Tongue (tissue), 2 donors: ENCODE measurements around the gene MAST4. TPM values are rescaled to one million over a fixed set of nuclear protein-coding genes. Genes with fewer than 3 reads are reported as not detected.
"Not testable (repeated sequence)": the region's sequence is repeated elsewhere in the genome, so short reads cannot be mapped to it uniquely, and the experiment has no call there.

ENCODE experiments used
- DNase-seq: peaks from one replicate; pipeline ENCODE4 v3.0.0-alpha.2; 2015
- total RNA-seq: library from RNA; depleted of rRNA; stranded (reverse); fragments of >200 nt; gene quantifications from one replicate; pipeline ENCODE4 v1.2.3, GENCODE V29; 2014

The MAST4 gene
- total RNA-seq, 1 donor from 2014 or later = 44.4 TPM

DNA sequence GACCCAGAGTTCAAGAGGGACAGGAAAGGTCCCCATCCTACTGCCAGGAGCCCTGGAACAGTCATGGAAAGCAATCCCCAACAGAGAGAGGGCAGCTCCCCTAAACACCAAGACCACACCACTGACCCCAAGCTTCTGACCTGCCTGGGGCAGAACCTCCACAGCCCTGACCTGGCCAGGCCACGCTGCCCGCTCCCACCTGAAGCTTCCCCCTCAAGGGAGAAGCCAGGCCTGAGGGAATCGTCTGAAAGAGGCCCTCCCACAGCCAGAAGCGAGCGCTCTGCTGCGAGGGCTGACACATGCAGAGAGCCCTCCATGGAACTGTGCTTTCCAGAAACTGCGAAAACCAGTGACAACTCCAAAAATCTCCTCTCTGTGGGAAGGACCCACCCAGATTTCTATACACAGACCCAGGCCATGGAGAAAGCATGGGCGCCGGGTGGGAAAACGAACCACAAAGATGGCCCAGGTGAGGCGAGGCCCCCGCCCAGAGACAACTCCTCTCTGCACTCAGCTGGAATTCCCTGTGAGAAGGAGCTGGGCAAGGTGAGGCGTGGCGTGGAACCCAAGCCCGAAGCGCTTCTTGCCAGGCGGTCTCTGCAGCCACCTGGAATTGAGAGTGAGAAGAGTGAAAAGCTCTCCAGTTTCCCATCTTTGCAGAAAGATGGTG is 568.8 kb downstream of the MAST4 start:
- no peak for DNase-seq

DNA sequence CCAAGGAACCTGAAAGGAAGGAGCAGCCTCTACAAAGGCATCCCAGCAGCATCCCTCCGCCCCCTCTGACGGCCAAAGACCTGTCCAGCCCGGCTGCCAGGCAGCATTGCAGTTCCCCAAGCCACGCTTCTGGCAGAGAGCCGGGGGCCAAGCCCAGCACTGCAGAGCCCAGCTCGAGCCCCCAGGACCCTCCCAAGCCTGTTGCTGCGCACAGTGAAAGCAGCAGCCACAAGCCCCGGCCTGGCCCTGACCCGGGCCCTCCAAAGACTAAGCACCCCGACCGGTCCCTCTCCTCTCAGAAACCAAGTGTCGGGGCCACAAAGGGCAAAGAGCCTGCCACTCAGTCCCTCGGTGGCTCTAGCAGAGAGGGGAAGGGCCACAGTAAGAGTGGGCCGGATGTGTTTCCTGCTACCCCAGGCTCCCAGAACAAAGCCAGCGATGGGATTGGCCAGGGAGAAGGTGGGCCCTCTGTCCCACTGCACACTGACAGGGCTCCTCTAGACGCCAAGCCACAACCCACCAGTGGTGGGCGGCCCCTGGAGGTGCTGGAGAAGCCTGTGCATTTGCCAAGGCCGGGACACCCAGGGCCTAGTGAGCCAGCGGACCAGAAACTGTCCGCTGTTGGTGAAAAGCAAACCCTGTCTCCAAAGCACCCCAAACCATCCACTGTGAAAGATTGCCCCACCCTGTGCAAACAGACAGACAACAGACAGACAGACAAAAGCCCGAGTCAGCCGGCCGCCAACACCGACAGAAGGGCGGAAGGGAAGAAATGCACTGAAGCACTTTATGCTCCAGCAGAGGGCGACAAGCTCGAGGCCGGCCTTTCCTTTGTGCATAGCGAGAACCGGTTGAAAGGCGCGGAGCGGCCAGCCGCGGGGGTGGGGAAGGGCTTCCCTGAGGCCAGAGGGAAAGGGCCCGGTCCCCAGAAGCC is 569.6 kb downstream of the MAST4 start:
- DNase-seq = peak; percentile 92

DNA sequence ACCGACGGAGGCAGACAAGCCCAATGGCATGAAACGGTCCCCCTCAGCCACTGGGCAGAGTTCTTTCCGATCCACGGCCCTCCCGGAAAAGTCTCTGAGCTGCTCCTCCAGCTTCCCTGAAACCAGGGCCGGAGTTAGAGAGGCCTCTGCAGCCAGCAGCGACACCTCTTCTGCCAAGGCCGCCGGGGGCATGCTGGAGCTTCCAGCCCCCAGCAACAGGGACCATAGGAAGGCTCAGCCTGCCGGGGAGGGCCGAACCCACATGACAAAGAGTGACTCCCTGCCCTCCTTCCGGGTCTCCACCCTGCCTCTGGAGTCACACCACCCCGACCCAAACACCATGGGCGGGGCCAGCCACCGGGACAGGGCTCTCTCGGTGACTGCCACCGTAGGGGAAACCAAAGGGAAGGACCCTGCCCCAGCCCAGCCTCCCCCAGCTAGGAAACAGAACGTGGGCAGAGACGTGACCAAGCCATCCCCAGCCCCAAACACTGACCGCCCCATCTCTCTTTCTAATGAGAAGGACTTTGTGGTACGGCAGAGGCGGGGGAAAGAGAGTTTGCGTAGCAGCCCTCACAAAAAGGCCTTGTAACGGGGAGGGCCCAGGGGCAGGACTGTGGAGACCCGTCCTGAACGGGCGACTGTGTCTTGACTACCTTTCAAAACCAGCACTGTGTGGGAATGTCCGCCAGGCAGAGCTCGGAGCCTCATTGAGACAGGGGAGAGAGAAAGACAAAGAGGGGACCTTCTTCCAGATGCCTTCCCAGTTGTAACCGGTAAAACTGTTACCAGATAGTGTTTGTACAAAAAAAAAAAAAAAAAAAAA is 570.5 kb downstream of the MAST4 start:
- no peak for DNase-seq

DNA sequence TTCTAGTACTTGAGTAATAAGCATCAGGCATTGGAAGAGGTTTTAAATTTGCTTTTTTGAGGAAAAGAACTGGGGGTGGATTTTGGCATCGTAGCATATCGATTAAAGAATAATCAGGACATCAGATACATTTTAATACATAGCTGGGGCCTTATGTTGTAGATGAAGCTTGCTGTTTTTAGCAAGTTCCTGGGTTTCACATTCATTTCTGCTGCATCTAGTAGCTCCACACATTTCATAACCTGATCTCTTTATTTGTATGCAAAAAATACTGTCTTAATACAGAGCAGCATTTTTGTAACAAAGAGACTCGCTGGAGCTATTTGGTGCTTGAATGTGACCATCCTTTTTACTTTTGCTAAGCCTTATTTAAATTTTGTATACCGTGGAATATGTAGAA is 571.9 kb downstream of the MAST4 start:
- no peak for DNase-seq

DNA sequence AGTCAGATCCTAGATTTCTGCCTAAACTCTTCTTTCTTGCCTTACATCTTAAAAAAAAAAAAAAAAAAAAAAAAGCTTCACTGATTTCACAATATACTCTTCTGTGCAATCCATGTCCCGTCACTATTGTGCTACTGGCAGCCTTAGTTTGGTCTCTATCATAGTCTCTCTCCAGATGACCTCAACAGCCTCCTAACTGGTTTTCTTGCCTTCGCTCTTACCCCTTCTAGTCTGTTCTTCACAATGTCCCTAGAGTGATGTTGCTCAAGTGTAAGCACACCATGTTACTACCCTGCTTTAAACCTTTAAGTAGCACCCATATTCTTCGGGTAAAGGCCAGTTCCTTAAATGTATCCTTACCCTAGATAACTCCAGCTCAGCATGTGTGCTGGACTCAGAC is 574.6 kb downstream of the MAST4 start:
- no peak for DNase-seq

DNA sequence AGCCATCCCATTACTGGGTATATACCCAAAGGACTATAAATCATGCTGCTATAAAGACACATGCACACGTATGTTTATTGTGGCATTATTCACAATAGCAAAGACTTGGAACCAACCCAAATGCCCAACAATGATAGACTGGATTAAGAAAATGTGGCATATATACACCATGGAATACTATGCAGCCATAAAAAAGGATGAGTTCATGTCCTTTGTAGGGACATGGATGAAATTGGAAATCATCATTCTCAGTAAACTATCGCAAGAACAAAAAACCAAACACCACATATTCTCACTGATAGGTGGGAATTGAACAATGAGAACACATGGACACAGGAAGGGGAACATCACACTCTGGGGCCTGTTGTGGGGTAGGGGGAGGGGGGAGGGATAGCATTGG is 577.2 kb downstream of the MAST4 start:
- not testable (repeated sequence) for DNase-seq

DNA sequence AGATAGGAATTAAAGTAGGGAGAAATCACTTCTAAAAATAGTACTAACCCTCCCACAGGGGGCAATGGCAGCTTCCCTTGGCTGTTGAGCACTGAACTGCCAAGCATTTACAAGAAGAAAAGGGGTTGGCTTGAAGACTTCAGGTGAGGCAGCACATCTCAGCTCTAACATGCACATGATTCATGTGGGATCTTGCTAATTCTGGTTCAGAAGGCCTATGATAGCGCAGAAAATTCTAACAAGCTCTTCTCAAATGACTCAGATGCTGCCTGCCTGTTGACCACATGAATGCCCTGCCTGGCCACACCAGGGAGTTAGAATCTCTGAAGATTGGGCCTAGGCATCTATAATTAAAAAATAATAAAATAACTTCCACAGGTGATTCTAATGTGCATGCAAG is 577.8 kb downstream of the MAST4 start:
- no peak for DNase-seq

DNA sequence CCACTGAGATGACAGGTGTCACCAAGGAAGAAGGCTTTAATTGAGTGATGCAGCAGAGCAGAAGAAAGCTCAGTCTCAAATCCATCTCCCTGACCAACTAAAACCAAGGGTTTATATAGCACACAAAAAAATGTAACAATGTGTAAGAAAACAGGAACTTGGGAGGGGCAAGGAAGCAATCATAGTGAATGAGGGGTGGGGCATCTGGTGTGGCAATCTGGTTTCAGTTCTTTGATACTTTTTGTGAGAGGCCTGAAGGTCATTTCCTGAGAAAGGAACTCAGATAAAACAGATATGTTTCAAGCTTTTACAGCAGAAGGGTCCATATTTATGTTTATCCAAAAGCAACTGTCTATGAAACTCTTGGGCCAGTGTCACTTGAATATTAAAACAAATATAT is 580.7 kb downstream of the MAST4 start:
- no peak for DNase-seq

DNA sequence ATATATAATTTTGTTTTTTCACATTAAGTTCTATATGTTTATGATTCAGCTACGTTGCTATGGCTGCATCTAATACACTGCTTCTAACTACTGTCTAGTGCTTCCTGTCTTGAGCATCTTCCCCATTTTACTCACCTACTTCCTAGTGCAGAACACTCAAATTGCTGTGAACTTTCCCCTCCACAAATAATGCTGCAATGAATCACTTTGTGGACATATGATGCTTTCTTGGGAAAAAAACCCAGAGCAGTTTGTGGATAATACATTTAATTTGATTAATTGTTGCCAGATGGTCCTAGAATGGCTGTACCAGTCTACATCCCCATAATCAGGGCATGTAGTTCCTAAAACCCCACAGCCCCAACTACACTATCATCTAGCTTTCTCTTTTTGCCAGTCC is 581.9 kb downstream of the MAST4 start:
- no peak for DNase-seq

DNA sequence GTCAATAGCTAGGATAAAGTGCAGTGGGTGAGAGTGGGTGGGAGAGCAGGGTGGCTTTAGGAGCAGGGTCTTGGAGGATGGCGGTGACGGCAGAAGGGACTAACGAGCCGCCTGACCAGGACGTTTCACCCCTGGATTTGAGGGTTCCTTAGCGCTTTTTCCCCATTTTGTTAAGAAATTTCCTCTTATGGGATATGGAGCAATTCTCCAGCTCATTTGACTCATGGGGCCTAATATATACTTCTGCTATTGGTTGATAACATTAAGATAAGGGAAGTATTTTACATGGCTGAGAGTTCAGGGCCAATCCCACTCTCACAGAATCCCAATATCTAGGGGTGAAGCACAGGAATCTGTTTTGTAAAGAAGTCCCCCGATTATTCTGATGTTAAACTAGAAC is 582.8 kb downstream of the MAST4 start:
- DNase-seq = no peak

DNA sequence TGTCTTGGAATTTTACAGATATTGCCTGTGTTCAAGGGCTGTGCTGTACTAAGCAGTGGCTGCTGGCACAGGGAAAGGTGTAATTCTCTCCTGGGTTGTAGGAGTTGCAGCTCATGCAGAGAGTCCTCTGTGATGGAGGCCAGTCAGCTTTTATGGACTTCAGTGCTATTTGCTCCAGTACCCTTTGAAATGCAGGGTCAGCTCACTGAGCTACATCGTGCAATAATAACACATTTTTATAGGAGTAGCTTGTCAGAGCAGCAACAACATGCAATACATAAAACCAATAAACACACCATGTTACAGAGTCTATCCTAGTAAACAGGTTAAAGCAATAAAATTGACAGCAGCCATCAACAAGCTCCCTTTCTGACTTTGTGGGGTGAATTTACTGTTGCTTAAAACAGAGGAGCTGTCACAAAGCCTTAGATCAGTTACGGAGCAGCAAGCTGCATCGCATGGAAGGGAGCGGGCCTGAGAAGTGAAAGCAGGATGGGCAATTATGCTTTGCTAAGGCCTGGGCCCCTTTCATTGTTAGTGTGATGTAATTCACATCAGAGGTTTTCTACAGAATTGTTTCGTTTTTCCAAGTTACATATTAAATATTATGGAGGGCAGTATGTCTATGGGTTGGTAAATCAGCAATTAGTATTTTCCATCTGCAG is 583.6 kb downstream of the MAST4 start:
- DNase-seq = no peak

DNA sequence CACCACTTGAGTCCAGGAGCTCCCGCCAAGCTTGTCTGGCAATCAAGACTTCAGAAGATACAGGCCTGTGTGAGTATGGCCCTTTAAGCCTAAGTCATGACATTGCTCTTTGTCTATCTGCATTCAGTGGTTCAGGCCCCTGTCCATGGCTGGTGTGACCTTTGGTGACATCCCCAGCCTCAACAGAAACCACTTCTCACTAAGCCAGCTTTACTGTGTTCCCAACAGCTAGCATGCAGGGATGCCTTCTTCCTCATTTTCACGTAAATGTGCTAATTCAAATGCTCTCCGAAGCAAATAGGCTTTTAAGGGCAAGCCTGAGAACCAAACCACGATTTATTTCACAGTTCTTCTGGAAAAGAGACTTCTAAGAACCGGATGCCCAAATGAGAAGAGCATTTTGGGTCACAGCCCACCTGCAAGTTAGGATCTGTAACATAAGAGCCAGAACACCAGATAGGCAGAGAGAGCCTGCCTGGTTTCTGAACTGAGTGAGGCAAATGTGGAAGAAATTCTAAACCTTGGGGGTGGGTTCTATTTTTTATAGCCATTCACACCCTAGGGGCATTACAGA is 585.5 kb downstream of the MAST4 start:
- peak; percentile 18 for DNase-seq

DNA sequence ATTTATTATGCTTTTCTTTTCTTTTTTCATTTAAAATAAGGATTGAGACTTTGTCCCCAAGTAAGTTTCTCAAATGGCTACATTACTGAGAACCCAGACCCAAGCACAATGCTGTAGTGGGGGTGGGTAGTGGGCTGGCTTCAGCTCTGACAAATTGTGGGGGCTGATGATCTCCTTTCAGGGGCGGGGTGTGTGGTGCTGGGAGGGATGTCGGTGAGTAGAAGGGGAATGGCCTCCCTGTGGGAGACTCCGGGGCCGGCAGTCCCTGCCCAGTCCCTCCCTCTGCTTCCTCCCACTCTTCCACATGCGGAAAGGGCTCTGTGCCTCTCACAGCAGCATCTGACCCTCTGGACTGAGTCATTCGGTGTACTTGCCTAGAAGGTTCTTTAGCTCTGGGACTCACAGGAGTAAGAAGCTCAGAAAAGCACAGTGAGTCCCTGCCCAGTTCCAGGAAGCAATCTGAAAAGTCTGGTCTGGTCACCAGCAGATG is 586.2 kb downstream of the MAST4 start:
- peak; percentile 33 for DNase-seq

DNA sequence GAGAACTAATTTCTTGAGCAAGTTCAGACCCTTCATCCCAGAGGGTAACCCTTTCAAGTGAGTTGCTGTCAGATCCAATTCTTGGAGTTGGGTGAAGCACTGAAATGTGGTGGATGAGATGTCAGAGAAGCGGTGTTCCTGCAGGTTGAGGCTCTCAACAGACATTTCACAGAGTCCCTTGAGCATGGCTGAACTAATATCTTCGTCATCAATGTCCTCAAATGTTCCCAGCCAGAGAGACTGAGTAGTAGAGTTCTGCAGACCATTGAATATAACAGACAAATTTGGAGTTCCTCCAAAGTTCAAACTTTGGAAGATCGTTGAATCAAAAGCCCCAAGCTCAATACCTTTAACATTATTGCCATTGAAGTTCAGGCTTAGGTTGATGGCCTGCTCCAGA is 587.7 kb downstream of the MAST4 start:
- DNase-seq = no peak

DNA sequence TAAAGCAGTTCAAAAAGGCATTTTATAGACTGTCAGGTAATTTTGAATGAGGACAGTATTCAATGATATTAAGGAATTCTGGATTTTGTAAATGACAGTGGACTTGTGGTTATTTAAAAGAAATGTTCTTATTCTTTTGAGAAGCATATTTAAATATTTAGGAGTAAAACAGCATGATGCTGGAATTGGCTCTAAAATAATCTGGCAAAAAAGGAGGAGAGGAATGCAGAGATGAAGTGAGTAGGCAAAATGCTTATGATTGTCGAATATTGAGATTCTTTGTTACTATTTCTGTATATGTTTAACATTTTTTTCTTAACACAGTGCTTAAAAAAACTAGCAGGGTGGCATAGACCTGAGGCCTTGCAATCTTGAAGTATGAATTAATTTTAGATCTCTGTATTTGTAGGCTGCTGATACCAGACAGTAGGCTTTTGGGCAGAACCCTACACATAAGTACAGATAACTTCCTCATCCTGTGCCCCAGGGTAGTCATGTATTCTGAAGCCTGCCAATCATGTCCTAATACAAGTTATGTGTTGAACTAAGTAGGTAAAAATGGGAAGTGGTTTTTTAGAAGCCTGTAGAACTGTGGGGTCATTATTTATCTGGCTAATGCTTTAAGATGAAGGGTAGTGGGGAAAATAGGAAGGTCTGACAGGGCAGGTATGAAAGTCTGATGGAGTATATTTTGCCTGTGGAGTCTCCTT is 591.0 kb downstream of the MAST4 start:
- no peak for DNase-seq

DNA sequence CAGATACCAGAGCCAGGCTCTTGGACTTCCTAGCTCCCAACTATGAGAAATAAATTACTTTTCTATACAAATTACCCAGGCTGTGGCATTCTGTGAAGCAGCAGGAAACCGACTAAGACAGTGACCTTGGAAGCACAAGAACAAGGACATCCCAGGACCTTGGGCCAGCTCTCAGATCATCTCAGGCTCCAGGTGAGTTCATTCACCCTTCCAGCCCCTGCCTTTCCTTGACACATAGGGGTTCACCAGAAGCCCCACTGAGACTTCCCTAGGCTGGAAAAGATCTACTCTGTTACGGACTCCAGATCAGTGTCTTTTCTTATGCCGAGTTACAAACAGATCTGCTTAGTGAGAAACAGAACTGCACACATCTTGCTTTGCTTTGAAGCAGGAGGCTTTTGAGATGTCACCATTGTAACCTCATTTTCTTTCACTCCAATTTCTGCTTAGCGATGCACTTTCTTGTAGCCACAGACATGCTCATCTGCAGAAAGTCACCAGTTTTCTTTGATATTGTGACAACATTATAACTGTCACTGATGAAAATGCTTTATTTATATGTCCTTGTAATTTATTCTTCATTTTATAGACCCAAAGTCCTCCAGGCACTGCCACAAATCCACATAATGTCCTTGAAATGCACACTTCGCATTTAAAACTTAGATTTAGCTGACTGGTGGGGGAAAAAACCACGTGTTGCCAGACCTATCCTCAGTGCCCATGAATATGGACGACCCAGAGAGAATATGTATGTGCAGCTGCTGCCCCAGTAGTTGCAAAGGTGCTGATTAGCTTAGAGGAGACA is 592.3 kb downstream of the MAST4 start:
- DNase-seq = no peak

DNA sequence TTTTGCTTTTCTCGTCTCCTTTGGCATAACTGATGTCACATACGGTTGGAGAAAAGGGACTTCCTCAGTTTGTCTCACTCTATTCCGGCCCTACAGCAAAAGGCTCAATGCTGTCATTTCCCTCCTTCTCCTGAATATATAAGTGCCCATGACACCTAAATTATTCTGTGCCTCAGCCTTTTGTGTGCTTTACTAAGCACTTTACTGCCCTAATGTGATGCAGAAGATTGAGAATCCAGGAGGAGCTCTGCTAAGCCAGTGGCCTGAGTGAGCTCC is 592.8 kb downstream of the MAST4 start:
- DNase-seq = no peak

DNA sequence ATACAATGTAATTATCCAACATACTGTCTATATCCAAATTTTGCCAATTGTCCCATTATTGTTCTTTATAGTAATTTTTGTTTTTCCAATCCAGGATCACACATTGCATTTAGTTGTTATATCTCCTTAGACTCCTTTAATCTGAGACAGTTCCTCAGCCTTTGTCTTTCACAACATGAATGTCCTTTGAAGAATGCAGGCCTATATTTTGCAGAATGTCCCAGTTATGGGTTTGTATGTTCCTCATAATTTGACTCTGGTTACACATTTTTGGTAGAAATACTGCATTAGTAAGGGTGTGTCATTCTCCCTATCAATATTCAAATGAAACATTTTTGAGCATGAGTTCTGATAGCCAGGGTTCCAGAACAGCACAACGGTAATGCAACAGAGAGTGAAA is 593.7 kb downstream of the MAST4 start:
- DNase-seq = no peak

DNA sequence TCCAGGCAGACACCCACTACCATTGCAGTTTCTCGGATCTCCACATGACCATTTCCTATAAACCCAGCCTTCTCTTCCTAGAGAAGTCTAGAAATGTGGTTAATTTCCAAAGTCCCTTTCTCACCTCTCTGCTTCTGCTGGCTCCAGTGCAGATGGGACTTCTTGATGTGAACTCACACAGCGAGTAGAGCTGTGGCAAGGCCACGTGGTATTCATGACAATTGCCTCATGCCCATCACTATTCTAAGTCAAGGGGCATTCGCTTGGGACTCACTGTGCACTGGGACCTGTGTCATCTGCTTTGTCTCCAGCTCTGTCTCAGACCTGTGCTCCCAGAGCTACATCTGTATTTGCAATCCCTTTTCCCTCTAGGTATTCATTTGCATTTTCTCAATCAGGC is 594.2 kb downstream of the MAST4 start:
- DNase-seq = no peak

DNA sequence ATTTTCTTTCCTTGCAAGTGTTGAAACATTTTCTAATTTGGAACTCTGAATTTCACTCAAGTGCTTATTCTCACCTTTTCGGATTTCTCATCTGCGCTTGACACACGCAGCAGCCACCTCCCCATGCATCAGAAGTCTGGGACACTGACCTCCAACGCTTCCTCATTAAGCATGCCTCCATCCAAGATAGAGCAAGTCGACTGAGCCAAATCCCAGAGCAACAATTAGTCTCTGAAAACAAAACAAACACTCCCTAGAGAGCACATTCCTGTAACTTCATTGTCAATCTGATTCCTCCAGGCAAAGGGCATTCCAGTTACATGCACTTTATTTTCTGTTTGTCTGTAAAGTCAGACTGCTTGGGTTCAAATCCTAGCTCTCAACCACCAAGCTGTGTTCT is 594.7 kb downstream of the MAST4 start:
- DNase-seq = no peak
